Measurements from ENCODE around the gene NMT1.

The NMT1 gene

DNA sequence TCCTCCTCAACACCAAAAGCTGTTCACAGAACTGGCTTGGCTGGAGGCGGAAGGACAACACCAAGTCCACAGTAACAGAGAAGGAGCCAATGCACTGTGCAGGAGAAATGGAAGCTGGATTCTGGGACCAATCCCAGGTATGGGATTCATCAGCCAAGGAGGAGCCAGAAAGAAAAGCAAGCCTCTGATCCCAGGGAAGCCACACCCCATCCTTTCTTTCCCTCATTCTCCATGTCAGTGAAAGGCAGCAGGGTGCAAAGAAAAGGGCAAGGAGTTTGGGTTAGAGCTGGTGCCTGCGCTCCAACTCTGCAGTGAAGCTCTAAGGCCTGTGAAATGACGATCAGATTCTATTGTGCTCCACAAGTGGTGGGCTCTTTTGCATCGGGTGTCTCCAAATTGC, 20.7 kb upstream of the NMT1 start:
- no peak overlapping the region for H3K4me3 ChIP-seq (ENCODE audit: low read depth, low read length)
- TF ChIP-seq, protein P1, sequence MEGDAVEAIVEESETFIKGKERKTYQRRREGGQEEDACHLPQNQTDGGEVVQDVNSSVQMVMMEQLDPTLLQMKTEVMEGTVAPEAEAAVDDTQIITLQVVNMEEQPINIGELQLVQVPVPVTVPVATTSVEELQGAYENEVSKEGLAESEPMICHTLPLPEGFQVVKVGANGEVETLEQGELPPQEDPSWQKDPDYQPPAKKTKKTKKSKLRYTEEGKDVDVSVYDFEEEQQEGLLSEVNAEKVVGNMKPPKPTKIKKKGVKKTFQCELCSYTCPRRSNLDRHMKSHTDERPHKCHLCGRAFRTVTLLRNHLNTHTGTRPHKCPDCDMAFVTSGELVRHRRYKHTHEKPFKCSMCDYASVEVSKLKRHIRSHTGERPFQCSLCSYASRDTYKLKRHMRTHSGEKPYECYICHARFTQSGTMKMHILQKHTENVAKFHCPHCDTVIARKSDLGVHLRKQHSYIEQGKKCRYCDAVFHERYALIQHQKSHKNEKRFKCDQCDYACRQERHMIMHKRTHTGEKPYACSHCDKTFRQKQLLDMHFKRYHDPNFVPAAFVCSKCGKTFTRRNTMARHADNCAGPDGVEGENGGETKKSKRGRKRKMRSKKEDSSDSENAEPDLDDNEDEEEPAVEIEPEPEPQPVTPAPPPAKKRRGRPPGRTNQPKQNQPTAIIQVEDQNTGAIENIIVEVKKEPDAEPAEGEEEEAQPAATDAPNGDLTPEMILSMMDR (IDR thresholded peaks at IDR 0.05; ENCODE audit: low read depth, low read length, missing control alignments) = no peak
- H3K27ac ChIP-seq = no peak overlapping the region
- H3K27me3 ChIP-seq (replicated peaks) = no peaks in the 10 kb centered on the region
- no peaks in the 10 kb centered on the region for H3K36me3 ChIP-seq (replicated peaks)
- in situ Hi-C loops (cut with HindIII; ENCODE audit: low pct_ligation_motif_present, low sequenced_read_pairs) = no loop called here
- DNase-seq = no peak

DNA sequence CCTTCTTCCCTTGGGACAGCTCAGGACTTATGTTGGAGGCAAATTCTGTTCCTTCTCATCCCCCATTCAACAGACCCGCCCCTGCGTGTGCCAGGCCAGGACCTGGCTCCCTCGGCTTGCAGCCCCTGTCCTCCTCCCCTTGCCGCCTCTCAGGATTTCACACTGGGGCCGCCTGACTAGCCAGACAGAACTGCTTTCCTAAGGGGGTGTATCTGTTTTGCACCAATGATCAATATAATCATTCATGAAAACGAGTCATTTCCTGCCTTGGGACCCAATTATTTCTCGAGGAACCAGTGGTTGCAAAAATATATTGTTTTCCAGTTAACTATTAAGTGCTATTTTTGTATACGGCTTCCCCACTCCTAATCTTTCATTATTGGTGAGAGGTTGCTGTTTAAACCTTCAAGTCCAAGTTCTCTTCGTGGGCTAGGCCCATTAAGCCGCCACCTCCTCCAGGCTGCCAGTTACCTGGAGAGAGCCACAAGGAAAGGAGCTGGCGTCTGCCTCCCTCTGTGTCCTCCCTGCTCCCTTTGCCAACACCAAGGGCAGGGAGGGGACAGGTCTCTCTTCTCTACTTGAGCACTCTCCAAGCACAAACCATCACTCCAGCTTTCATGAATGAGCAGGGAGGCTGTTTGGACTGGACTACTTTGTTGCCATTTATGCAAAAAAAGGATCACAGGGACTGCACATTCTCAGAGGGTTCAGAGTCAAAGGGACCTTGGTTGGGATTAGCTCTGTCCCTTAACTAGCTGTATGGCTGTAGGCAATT, 18.6 kb upstream of the NMT1 start:
- no peak for DNase-seq
- in situ Hi-C loops (cut with HindIII; ENCODE audit: low pct_ligation_motif_present, low sequenced_read_pairs) = no loop called here

DNA sequence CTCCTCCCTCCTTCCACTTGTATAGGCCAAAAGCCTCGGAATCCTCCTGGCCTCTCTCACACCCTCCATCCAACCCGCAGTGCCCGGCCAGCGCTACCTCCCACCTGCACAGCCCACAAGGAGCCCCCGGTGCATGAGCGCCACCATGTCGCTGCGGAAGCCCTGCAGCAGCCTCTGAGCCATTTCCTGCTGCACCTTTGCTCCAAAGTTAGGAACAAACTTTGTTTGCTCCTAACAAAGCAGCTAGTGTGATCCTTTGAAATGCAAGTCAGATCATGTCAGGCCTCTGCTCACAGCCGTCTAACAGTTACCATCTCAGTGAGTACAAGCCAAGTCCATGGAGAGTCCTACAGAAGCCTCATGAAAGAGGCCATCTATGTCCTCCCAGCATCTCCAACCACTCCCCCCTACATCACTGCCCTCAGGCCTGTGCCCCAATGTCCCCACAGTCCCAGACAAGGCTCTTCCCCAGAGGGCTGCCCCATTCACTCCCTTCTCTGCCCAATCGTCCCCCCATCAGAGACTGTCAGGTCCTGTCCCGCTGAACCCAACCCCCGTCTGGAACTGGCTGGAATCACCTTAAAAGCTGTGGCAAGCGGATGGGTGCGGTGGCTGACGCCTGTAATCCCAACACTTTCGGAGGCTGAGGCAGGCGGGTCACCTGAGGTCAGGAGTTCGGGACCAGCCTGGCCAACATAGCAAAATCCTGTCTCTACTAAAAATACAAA, 17.1 kb upstream of the NMT1 start:
- H3K4me3 ChIP-seq (ENCODE audit: low read depth, low read length) = no peak overlapping the region
- H3K27ac ChIP-seq = no peak overlapping the region
- TF ChIP-seq, protein P1 (IDR thresholded peaks at IDR 0.05; ENCODE audit: low read depth, low read length, missing control alignments) = no peak
- no peak for DNase-seq
- H3K36me3 ChIP-seq (replicated peaks) = no peaks in the 10 kb centered on the region
- H3K27me3 ChIP-seq (replicated peaks) = no peaks in the 10 kb centered on the region
- in situ Hi-C loops (cut with HindIII; ENCODE audit: low pct_ligation_motif_present, low sequenced_read_pairs) = no loop called here

More for the DNA sequence above, 18.6 kb upstream of the NMT1 start:
- Histone ChIP-seq H3K4me3 (ENCODE audit: low read depth, low read length) (no peak overlapping the region), H3K27ac (no peak overlapping the region), H3K27me3 (replicated peaks) (no peaks in the 10 kb centered on the region), H3K36me3 (replicated peaks) (no peaks in the 10 kb centered on the region)
- TF ChIP-seq, protein P1 (IDR thresholded peaks at IDR 0.05; ENCODE audit: low read depth, low read length, missing control alignments) = no peak

DNA sequence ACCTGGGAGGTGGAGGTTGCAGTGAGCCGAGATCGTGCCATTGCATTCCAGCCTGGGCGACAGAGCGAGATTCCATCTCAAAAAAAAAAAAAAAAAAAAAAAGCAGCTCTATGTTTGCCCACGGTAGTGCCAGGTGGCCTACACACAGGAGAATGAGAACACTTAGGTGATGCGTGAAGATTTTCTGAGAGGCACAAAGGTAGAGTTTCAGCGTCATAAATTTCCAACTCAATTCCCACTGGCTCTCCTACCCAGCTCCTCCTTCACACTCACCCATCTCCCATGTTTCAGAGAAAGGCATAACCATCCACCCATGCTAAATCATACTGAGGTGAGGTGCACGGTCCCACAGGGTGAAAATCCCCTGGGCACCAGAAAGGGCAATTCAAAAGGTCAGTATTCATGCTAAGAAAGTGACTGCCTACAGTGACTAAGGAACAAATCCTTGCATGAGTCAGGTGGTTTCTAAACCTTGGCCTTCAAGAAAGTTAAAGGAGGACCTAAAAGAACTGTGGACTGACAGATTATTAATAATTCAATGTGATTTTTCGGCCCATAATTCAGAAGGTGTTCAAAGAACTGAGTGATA, 14.5 kb upstream of the NMT1 start:
- TF ChIP-seq, protein P1 (IDR thresholded peaks at IDR 0.05; ENCODE audit: low read depth, low read length, missing control alignments) = no peak
- H3K27ac ChIP-seq = no peak overlapping the region
- in situ Hi-C loops (cut with HindIII; ENCODE audit: low pct_ligation_motif_present, low sequenced_read_pairs) = no loop called here
- no peak overlapping the region for H3K4me3 ChIP-seq (ENCODE audit: low read depth, low read length)
- H3K27me3 ChIP-seq (replicated peaks) = no peaks in the 10 kb centered on the region
- no peaks in the 10 kb centered on the region for H3K36me3 ChIP-seq (replicated peaks)
- no peak for DNase-seq

DNA sequence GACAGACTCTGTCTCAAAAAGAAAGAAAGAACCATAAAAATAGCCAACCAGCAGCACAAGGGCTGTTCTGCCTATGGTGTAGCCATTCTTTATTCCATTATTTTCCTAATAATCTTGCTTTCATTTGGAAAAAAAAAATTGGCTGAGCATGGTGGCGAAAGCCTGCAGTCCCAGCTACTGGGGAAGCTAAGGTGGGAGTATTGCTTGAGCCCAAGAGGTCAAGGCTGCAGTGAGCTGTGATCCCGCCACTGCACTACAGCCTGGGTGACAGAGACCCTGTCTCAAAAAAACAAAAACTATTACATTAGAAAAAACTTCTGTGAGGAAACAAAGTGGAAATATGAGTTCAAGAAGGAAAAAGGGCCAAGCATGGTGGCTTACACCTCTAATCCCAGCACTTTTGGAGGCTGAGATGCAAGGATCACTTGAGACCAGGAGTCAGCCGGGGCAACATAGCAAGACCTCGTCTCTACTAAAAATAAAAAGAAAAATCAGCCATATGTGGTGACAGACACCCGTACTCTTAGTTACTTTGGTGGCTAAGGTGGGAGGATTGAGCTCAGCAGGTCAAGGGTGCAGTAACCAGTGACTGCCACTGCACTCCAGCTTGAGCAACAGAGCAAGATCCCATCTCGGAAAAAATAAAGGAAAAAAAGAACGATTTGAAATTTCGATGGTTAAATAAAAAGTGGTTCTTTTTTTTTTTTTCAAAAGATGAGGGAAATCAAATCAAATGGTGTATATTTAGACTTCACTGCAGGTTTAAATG, 12.1 kb upstream of the NMT1 start:
- no peak for DNase-seq
- H3K27me3 ChIP-seq (replicated peaks) = no peaks in the 10 kb centered on the region
- no peak overlapping the region for H3K4me3 ChIP-seq (ENCODE audit: low read depth, low read length)
- TF ChIP-seq, protein P1 (IDR thresholded peaks at IDR 0.05; ENCODE audit: low read depth, low read length, missing control alignments) = peak; percentile 49
- no peaks in the 10 kb centered on the region for H3K36me3 ChIP-seq (replicated peaks)
- no peak overlapping the region for H3K27ac ChIP-seq
- in situ Hi-C loops (cut with HindIII; ENCODE audit: low pct_ligation_motif_present, low sequenced_read_pairs) = no loop called here

Data from brain microvascular endothelial cell (primary cell).